Immature natural killer cell (primary cell): ENCODE data around the gene DTNB. TPM values are rescaled to one million over a fixed set of nuclear protein-coding genes. Genes with fewer than 3 reads are reported as not detected.
A peak's percentile ranks its signal among the peaks of the same experiment; 100 is the strongest.

Source experiments
- DNase-seq, 3 donors: peaks; one replicate each; pipeline ENCODE4 v3.0.0; 2022; ENCODE audit warnings: mixed read lengths in 1 of 3
- H3K27ac Mint-ChIP-seq, 6 donors: one replicate each; pipeline ENCODE4 v1.8.0; 2020; ENCODE audit warnings: mixed read lengths in 6 of 6, mild to moderate bottlenecking in 5 of 6, inconsistent platforms in 4 of 6, moderate library complexity in 3 of 6
- H3K27me3 Mint-ChIP-seq, 3 donors: one replicate each; pipeline ENCODE4 v1.8.0; 2020 to 2021; ENCODE audit warnings: low read depth in 3 of 3, mild to moderate bottlenecking in 3 of 3, mixed read lengths in 3 of 3, moderate library complexity in 3 of 3, inconsistent platforms in 1 of 3
- H3K36me3 Mint-ChIP-seq, 3 donors: one replicate each; pipeline ENCODE4 v1.8.0; 2020; ENCODE audit warnings: mixed read lengths in 3 of 3, inconsistent platforms in 2 of 3, mild to moderate bottlenecking in 2 of 3
- H3K4me1 Mint-ChIP-seq, 2 donors: one replicate each; pipeline ENCODE4 v1.8.0; 2020; ENCODE audit warnings: inconsistent platforms in 2 of 2, mild to moderate bottlenecking in 2 of 2, mixed read lengths in 2 of 2, moderate library complexity in 1 of 2
- H3K4me3 Mint-ChIP-seq, 5 donors: one replicate each; pipeline ENCODE4 v1.8.0; 2020; ENCODE audit warnings: mild to moderate bottlenecking in 5 of 5, mixed read lengths in 5 of 5, inconsistent platforms in 3 of 5, moderate library complexity in 3 of 5
- H3K9me3 Mint-ChIP-seq, 6 donors: one replicate each; pipeline ENCODE4 v1.8.0; 2020; ENCODE audit warnings: mild to moderate bottlenecking in 6 of 6, mixed read lengths in 6 of 6, inconsistent platforms in 4 of 6, moderate library complexity in 3 of 6
- polyA plus RNA-seq, 3 donors: library from polyadenylated mRNA; unstranded; fragments of 300-500 nt; fragmentation: Illumina TruSeq; gene quantifications; one replicate each; pipeline ENCODE4 v1.2.3, GENCODE V29; 2021

The DTNB gene
- polyA plus RNA-seq, 3 donors from 2014 or later: 9.1 to 15.7 (median 11.1) TPM

GRCh38 chr2:25332571-25332970 lies 340.8 kb downstream of the DTNB start:
- DNase-seq: no peak
- Mint-ChIP-seq H3K27me3 (no peaks in the 10 kb centered on the region), H3K9me3 (peaks cover 0 to 3% (median under 1%) of the 10 kb centered on the region in 6 donors), H3K4me3 (no peak overlapping the region), H3K4me1 (peaks cover 51 to 65% of the 10 kb centered on the region in 2 donors), H3K27ac (peak overlapping the region in 1 of 6 donors; percentile 51), H3K36me3 (peaks cover 1 to 8% (median 4%) of the 10 kb centered on the region in 3 donors)

GRCh38 chr2:25331686-25332365 lies 341.6 kb downstream of the DTNB start:
- peaks cover 43 to 57% of the 10 kb centered on the region in 2 donors for H3K4me1 Mint-ChIP-seq

GRCh38 chr2:25330937-25331336 lies 342.4 kb downstream of the DTNB start:
- H3K4me3 Mint-ChIP-seq: no peak overlapping the region
- peak overlapping the region in 1 of 6 donors; percentile 51 for H3K27ac Mint-ChIP-seq
- peaks cover 40 to 51% of the 10 kb centered on the region in 2 donors for H3K4me1 Mint-ChIP-seq

More at GRCh38 chr2:25331686-25332365, 341.6 kb downstream of the DTNB start:
- Mint-ChIP-seq H3K36me3 (peaks cover 8 to 15% (median 10%) of the 10 kb centered on the region in 3 donors), H3K27me3 (no peaks in the 10 kb centered on the region), H3K27ac (peak overlapping the region in 2 of 6 donors; percentile 25 to 70), H3K4me3 (no peak overlapping the region), H3K9me3 (peaks cover 0 to 8% (median 2%) of the 10 kb centered on the region in 6 donors)
- no peak for DNase-seq

GRCh38 chr2:25330273-25330672 lies 343.1 kb downstream of the DTNB start:
- peaks cover 13 to 25% (median 17%) of the 10 kb centered on the region in 3 donors for H3K36me3 Mint-ChIP-seq
- no peak overlapping the region for H3K4me3 Mint-ChIP-seq
- H3K4me1 Mint-ChIP-seq: peaks cover 37 to 45% of the 10 kb centered on the region in 2 donors

More at GRCh38 chr2:25330937-25331336, 342.4 kb downstream of the DTNB start:
- Mint-ChIP-seq H3K36me3 (peaks cover 13 to 20% (median 14%) of the 10 kb centered on the region in 3 donors), H3K9me3 (peaks cover 0 to 13% (median 5%) of the 10 kb centered on the region in 6 donors), H3K27me3 (no peaks in the 10 kb centered on the region)
- DNase-seq: no peak

GRCh38 chr2:25328152-25329085 lies 345.0 kb downstream of the DTNB start:
- DNase-seq: no peak
- Mint-ChIP-seq H3K9me3 (peaks cover 0 to 14% (median 8%) of the 10 kb centered on the region in 6 donors), H3K4me1 (peaks cover 37 to 43% of the 10 kb centered on the region in 2 donors), H3K4me3 (no peak overlapping the region), H3K27me3 (peaks cover 0 to 2% (median 0%) of the 10 kb centered on the region in 3 donors), H3K36me3 (peaks cover 13 to 25% (median 17%) of the 10 kb centered on the region in 3 donors), H3K27ac (peak overlapping the region in 1 of 6 donors; percentile 46)

More at GRCh38 chr2:25330273-25330672, 343.1 kb downstream of the DTNB start:
- peaks cover 0 to 1% (median 0%) of the 10 kb centered on the region in 3 donors for H3K27me3 Mint-ChIP-seq
- H3K27ac Mint-ChIP-seq: no peak overlapping the region
- peaks cover 0 to 14% (median 8%) of the 10 kb centered on the region in 6 donors for H3K9me3 Mint-ChIP-seq
- DNase-seq: no peak

Other genes with a start within 250 kb of the DTNB start
- 10 to 100 TPM in 1 of 3 donors, 1 to 10 TPM in 2; 3.1 to 15.6 (median 4.7) TPM for gene ASXL2, start 204.9 kb upstream of the DTNB start, polyA plus RNA-seq